Non-pigmented ciliary epithelial cell (primary cell): Measurements from ENCODE around the gene ALS2CL.
"Not testable (repeated sequence)": the region's sequence is repeated elsewhere in the genome, so short reads cannot be mapped to it uniquely, and the experiment has no call there.

Experiments
- DNase-seq: peaks from one replicate; pipeline ENCODE4 v3.0.0-alpha.2; 2010; ENCODE audit warnings: low read depth

ALS2CL gene, protein sequence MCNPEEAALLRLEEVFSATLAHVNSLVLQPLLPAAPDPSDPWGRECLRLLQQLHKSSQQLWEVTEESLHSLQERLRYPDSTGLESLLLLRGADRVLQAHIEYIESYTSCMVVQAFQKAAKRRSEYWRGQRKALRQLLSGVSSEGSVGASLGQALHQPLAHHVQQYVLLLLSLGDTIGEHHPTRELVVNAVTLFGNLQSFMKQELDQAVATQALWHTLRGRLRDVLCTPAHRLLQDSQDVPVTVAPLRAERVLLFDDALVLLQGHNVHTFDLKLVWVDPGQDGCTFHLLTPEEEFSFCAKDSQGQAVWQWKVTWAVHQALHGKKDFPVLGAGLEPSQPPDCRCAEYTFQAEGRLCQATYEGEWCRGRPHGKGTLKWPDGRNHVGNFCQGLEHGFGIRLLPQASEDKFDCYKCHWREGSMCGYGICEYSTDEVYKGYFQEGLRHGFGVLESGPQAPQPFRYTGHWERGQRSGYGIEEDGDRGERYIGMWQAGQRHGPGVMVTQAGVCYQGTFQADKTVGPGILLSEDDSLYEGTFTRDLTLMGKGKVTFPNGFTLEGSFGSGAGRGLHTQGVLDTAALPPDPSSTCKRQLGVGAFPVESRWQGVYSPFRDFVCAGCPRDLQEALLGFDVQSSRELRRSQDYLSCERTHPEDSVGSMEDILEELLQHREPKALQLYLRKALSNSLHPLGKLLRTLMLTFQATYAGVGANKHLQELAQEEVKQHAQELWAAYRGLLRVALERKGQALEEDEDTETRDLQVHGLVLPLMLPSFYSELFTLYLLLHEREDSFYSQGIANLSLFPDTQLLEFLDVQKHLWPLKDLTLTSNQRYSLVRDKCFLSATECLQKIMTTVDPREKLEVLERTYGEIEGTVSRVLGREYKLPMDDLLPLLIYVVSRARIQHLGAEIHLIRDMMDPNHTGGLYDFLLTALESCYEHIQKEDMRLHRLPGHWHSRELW

DNA sequence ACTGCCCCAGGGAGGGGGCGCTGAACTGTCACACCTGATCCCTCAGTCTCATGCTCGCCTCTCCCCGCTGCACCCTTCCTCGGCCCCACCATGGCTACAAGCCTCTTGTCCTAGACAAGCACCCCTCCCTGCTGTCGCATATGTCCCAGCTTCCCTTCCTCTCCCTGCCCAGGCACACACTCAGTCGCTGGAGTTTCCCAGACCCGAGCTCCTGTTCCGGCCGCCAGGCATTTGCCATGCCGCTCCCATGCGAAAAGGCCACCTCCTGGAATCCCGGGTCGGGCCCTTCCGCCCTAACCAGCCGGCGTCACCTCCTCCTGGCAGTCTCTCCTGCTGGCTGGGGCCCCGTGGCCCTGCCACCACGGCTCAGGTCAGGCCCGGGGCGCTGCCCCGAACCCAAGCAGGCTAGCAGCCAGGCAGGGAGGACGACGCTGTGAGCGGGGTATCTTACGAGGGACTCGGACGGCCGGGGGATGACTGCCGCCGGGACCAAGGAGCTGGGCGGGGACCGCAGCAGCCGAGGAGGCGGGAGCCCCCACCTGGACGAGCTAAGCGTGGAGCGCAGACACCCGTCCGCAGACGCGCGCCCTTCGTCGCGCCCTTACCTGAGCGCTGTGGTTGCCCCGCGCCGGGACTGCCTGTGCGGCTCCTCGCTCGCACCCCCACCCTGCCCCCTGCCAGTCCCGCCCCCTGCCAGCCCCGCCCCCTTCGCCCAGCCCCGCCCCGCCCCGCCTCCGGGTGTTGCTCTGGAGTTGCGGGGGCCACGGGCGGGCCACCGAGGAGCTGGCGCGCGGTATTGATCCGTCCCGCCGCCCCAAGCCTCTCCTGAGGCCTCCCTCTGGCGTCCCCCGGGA lies at the start of gene ALS2CL:
Gene ALS2CL (minus strand): TSS at position 642 of the 854 bp plus-strand sequence. CDS start 4,239 bp downstream, outside the sequence.
- DNase-seq = no peak

DNA sequence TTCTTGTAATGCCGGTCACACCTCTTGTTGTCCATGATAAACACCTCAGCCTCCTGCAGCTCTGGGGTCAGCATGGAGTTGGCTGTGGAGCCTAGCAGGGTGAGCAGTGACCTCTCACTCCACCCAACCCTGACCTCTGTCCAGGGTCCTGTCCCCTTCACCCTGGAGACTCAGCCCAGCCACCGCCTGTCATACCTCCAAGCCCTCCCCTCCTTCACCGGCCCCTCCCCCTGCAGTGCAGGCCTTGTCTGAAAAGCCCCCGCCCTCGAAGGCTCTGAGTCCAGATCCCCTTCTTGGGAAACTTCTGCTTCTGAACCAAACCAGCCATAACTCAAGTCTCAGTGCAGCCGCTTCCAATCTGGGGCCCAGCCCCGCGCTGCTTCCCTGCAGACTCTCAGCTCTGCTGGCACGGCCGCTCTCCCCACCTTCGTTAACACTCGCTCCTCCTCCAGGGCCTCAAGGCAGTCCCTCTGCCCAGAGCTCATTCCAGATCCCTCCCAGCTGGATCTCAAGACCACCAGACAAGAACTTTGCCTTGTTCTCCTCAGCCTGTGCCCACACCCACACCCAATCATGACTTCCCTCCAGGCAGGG lies 49.6 kb upstream of the ALS2CL start:
- DNase-seq = no peak

DNA sequence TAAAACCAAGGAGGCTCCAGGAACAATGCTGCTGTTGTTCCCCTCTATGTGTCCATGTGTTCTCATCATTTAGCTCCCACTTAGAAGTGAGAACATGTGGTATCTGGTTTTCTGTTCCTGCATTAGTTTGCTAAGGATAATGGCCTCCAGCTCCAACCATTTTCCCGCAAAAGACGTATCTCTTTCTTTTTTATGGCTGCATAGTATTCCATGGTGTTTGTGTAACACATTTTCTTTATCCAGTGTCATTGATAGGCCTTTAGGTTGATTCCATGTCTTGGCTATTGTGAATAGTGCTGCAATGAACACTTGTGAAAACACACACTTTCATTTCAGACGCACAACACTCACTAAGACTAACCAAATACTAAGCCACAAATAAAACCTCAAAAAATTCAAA lies 46.1 kb upstream of the ALS2CL start:
- DNase-seq = not testable (repeated sequence)

DNA sequence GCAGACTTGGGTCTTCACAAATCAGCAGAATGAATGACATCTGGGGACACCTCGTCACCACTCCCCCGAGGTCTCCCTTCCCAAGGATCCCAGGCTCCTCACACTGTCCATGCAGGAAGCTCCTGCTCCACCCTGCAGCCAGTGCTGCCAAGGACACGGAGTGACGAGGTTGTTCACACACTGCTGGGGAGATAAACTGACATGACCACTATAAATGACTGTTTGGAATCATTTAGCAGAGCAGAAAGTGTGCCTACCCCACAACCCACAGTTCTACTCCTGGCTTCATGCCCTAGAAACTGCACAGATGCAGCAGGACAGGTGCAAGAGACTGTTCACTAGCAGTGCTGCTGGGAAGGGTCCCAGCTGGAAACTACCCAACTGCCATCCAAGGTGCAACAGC lies 43.9 kb upstream of the ALS2CL start:
- no peak for DNase-seq

DNA sequence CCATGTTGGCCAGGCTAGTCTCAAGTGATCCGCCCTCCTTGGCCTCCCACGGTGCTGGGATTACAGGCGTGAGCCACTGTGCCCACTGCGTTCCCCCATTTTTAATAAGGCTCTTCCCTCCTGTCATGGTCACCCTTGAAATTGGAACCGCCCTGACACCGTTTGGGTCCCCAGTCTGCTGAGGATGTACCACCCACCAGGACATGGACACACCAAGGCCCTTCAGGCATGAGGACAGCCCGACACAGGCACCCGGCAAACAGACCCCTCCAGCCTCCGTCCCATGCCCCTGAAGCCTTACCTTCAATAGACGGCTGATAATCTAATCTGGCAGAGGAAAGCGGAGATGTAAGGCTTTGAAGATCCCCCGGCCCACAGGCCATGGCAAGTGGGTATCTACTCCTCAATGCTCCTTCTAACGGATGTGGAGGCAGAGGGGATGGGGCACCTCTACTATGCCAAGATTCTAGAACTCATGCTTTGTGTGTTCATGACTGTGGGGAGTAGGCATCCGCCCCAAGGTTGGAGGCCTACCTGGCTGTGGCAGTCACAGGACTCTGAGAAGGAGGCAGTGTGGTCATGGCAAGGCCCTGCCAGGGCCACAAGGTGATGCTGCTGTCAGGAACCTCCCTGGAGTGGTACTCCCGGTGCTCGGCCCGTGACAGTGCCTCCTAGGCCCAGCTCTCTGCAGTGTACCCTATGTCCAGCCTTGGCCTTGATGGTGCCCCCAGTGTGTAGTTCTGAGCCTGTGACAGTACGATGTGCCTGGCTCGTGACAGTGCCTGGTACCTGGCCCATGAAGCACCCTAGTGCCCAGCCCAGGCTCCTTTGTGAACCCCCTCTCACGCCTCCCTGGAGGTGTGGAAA lies 42.8 kb upstream of the ALS2CL start:
- DNase-seq = no peak

DNA sequence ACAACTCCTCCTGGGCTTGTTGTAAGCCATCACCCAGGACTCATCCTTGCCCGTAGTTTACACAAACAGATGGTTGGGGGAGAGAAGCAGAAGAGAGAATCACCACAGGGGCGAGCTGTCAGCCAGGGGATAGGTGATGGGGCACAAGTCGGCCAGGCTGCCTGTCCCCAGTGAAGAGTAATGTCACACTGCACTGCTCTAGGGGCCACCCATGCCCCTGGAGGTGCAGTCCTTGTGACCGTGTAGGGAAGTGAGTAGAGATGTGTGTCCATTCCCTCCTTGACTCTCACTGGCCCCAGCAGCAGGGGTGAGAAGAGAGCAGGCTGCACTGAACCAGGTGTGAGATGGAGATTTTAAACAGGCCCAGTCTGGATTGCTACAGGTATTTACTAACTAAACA lies 41.3 kb upstream of the ALS2CL start:
- DNase-seq = no peak

DNA sequence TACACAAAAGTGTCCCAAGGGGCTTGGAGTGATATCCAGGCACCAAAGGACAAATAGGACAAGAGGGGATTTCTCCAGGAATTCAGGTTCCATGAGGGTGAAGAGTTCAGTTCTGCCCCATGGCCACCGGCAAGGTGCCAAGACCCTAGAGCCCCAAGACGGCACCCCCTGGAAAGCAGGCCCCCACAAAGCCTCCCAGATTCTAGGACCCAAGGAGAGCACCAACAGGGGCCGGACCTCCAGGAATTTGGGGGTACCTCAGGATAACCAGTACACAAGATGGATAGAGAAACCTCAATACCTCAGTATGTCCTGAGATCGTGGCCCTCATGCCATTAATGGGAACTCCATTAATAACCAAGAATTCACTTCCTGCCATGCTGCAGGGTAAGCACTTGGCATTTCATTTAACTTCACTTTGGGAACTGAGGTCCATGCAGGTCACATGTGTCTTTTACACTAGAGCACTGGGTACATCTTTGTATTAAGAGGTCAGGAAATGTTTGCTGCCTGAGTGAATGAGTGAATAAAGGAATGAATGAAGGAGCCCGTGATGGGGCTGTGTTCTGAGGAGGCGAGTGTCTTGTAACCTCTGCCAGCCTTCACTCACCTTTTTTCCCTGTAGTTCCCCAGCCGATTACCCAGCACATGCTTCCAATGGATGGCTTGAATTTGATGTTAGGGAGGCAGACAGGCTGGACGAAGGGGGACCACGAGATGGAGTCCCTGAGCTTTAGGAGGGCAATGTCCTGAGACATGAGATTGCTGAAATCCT lies 39.7 kb upstream of the ALS2CL start:
- DNase-seq = no peak

DNA sequence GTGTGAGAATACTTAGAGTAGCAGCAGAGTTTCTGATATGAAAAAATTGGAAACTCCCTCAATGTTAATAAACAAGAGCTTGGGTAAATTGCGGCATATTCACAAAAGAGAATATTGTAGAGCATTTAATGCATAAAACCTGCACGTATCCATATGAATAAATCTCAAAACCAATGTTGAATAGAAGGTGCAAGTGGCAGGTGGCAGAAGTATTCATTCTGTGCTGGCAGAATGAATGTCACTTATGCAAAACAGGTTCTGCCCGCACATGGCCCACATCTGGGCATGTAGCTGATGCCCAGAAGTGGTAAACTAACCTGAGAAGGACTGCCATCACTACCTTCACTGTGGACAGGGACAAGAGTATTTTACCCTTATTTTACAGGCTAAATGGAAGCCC lies 38.3 kb upstream of the ALS2CL start:
- DNase-seq = no peak

DNA sequence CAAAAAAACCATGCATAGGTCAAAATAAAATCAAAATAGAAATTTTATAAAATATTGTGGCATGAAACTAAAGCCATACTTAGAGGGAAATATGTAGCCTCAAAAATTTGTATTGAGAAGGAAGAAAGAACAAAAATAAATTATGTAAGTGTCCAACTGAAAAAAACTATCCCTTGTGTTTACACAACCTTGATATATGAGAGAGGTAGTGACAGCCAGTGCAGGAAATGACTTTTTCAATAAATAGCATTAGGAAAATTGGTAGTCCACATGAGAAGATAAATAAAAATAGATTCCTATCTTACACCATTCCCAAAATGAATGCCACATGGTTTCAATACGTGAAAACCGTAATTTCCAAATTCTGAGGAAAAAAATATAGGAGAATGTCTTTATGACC lies 37.3 kb upstream of the ALS2CL start:
- DNase-seq = no peak

DNA sequence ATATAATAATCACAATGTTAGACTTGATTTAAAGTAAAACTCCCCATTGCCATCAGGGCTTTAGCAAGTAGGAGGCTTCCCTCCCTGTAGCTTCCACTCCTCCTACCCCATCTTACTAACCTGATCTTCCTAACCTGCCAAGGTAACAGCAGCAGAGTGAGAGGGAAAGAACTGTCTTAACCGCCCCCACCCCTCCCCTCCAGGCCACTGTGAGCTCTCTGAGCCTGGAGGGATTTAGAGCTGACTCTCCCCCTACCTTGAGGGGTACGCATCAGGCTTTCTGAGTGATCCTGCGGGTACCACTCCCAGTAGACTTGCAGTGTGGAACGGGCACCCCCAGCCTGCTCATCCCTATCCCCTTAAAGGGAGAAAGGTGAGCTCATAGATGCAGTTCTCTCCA lies 35.6 kb upstream of the ALS2CL start:
- DNase-seq = no peak

DNA sequence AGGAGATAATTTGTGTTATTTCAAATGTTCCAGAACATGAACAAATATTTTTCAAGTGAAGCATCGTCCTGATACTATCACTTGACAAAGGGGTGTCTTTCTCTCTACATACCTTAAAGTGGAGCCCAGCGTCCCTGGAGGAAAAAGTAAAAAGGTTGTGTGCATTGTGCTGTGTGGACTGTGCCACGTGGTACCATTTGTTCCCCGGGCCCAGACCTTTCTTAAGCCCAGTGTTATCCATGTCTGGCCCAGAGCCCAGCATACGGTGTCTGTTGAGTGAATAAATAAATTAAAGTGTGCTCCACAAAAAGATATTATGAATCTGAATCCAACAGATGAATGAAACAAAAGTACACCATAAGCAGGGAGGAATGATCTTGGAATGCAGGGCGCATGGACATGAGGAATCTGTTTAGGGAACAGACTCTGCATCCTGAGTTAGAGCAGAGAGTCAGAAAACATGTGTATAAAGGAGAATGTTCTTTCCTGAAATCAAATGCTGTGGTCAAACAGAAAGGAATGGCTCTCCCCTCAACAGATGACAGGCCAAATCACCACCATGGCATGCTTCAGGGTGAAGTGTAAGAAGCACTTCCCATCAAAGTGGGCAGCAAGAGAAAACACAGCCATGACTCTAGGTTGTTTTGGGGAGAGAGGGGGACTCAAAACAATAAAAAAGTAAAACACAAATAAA lies 32.3 kb upstream of the ALS2CL start:
- DNase-seq = no peak

DNA sequence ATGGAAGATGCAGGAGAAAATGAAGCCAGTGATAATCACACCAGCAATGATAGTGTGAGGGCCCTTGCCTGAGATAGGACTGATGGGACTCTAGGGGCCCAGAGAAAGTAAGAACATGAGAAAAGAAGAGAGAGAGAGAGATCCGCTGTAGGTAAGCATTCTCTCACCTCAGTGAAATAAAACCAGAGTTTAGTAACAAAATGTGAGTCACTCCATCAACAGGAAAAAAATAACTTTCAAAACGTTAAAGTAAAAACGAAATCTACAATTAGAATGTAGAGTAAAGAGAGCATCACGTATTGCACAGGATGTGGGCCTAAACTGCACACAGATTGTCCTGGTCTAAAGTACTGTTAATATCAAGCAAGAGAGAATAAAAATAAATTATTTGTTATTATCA lies 30.9 kb upstream of the ALS2CL start:
- DNase-seq = no peak

DNA sequence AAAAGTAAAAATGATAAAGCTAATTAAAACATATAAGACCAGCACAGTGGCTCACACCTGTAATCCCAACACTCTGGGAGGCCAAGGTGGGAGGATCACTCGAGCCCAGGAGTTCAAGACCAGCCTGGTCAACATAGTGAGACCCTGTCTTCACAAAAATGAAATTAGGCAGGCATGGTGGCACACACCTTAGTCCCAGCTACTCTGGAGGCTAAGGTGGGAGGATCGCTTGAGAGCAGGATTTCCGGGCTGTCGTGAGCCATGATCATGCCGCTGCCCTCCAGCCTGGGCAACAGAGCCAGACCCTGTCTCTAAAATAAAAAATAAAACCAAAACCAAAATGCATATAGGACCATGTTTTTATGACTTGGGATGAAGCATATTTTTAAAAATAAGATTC lies 29.0 kb upstream of the ALS2CL start:
- DNase-seq = no peak

DNA sequence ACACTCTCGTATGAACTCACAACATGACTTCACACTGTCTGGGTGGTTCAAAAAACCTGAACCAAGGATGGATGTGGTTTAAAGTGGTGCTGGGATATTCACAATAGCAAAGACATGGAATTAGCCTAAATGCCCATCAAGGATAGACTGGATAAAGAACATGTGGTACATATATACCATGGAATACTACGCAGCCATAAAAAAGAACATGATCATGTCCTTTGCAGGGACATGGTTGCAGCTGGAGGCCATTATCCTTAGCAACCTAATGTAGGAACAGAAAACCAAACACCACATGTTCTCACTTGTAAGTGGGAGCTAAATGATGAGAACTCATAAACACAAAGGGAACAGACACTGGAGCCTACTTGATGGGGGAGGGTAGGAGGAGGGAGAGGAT lies 27.5 kb upstream of the ALS2CL start:
- no peak for DNase-seq

DNA sequence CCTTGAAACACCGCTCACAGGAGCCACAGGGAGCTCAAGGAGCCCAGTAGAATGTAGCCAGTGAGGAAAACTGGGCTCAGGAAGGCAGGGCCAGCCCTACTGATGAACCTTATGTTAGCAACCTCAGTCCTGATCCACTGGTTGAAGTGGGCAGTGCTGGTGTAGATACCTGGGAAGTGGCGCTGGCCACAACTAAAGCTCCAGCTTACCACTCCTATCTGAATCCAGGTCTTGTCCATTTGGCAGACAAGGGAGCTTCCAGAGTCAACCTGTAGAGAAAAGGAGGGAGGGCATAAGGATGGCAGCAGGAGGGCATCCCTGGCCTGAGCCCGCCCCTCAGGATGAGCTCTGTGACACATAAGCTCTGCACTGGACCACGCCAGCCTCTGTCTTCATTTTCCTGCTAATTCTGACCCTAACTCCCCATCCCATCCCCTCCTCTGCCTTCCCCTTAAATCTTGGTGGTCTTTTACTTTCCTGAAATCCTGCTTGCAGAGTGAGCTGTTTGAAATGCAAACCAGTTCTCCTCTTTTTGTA lies 26.3 kb upstream of the ALS2CL start:
- DNase-seq = no peak

DNA sequence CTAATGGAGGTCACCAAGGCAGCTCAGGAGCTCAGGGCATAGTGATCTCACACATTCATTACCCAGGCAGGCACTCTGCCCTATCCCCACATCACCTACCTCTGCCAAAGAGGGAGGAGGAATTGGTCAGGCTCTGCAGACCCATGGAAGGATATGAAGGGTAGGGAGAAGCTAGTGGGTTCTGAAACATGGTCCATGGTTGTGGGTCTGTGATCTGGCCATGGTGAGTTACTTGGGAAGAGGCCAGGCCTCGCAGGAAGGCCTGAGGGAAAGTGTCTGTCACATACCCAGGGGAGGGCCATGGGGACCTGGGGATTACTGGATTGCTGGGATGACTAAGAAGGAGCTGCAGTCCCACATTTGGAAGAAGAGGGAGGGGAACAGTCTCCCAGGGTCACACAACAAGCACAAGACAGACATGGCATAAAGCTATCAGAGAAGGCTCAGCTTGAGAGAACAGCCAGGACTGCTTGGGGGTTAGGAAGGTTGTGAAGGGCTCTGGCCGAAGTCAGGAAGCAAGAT lies 25.6 kb upstream of the ALS2CL start:
- no peak for DNase-seq

DNA sequence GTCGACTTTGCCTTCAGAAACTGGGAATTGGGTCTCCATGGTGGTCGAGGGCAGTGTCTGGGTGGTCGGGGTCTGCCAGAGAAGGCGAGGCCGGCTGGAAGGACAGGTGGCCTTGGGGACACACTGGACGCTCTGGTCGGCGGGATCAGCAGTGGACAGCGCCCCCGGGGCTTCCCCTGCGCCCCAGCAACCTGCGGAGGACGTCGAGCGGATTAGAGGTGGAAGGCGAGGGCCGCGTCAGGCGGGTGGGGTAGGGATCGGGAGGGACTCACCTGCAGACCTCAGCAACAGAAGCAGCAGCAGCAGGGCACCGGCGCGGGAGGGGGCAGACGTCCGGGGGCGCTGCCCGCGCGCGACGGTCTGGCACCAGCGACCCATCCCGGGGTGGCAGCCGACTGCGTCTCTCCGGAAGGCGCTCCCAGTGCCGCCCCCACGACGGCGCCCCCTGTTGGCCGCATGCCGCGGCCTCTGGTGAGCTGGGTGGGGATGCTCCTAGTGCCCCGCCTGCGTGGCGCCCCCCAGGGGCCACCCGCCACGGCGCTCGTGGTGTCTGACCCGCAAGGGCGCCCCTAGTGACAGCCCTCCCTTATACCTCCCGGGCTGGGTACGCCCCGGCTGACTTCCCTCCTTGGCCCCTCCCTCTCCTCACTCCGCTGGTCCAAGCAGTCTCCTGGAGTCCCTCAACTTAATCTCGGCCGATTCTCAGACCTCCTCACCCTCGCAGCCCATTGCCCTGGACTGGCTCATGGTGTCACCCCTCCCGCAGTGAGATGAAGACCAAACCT lies 24.2 kb upstream of the ALS2CL start, which contains the start of gene PRSS50:
Gene PRSS50 (minus strand): TSS at position 423 of the 785 bp plus-strand sequence. CDS start 45 bp downstream, at position 378.
- no peak for DNase-seq
